Hepatocyte (in vitro differentiated cells): Measurements from ENCODE around the gene TTC33. TPM values are rescaled to one million over a fixed set of nuclear protein-coding genes. Genes with fewer than 3 reads are reported as not detected.

ENCODE experiments used
- DNase-seq: peaks from one replicate; pipeline ENCODE4 v3.0.0-alpha.2; 2016; ENCODE audit warnings: low spot score
- H2AFZ ChIP-seq: fragments of 200-600 bp; sonication (generic); 2 replicates; pipeline ENCODE4 v1.6.0; 2016; ENCODE audit warnings: antibody characterized with exemption, mild to moderate bottlenecking
- H3K27ac ChIP-seq: fragments of 200-600 bp; sonication (generic); 2 replicates; pipeline ENCODE4 v1.5.1; 2016; ENCODE audit warnings: mild to moderate bottlenecking
- H3K27me3 ChIP-seq: fragments of 200-600 bp; sonication (generic); 2 replicates; pipeline ENCODE4 v1.6.1; 2016
- H3K36me3 ChIP-seq: fragments of 200-600 bp; sonication (generic); replicated peaks from 2 replicates; pipeline ENCODE4 v1.5.1; 2016; ENCODE audit warnings: low read depth; ENCODE audit not compliant: insufficient read depth
- H3K4me1 ChIP-seq: fragments of 200-600 bp; sonication (generic); 2 replicates; pipeline ENCODE4 v1.5.1; 2016; ENCODE audit warnings: mild to moderate bottlenecking, moderate library complexity; ENCODE audit not compliant: insufficient read depth
- H3K4me2 ChIP-seq: fragments of 200-600 bp; sonication (generic); 2 replicates; pipeline ENCODE4 v1.6.0; 2016
- H3K4me3 ChIP-seq: fragments of 200-600 bp; sonication (generic); 2 replicates; pipeline ENCODE4 v1.5.1; 2016; ENCODE audit warnings: mild to moderate bottlenecking
- H3K79me2 ChIP-seq: fragments of 200-600 bp; sonication (generic); 2 replicates; pipeline ENCODE4 v1.6.0; 2017; ENCODE audit warnings: mild to moderate bottlenecking
- H3K9me2 ChIP-seq: fragments of 200-600 bp; sonication (generic); replicated peaks from 2 replicates; pipeline ENCODE4 v1.6.0; 2017; ENCODE audit warnings: mild to moderate bottlenecking; ENCODE audit not compliant: insufficient read depth
- H3K9me3 ChIP-seq: fragments of 200-600 bp; sonication (generic); 2 replicates; pipeline ENCODE4 v1.5.1; 2016; ENCODE audit warnings: low read depth, mild to moderate bottlenecking
- H4K20me1 ChIP-seq: fragments of 200-600 bp; sonication (generic); 2 replicates; pipeline ENCODE4 v1.6.0; 2016; ENCODE audit warnings: mild to moderate bottlenecking; ENCODE audit not compliant: insufficient read depth, poor library complexity, severe bottlenecking
- CTCF ChIP-seq: fragments of 200-600 bp; sonication (generic); IDR thresholded peaks from 2 replicates; pipeline ENCODE4 v1.5.1; 2016; ENCODE audit warnings: antibody characterized with exemption, mild to moderate bottlenecking; ENCODE audit not compliant: poor library complexity
- EZH2 ChIP-seq: fragments of 200-600 bp; sonication (generic); IDR thresholded peaks from 2 replicates; pipeline ENCODE4 v1.6.1; 2016; ENCODE audit warnings: antibody characterized with exemption, mild to moderate bottlenecking, borderline replicate concordance
- EZH2phosphoT487 ChIP-seq: fragments of 200-600 bp; sonication (generic); IDR thresholded peaks from one replicate; pipeline ENCODE4 v1.6.1; 2018; ENCODE audit warnings: antibody characterized with exemption, mild to moderate bottlenecking, low read depth, moderate library complexity; ENCODE audit not compliant: unreplicated experiment, severe bottlenecking
- WGBS: methylation state at CpG from one replicate; pipeline ENCODE4 v1.1.6; 2016; ENCODE audit warnings: low lambda C conversion rate; ENCODE audit errors: missing lambda C conversion rate; 5-methylcytosine and 5-hydroxymethylcytosine counted together
- polyA plus RNA-seq: library from polyadenylated mRNA; unstranded; fragments of >200 nt; fragmentation: Nextera tagmentation; extraction: Ambion mirVana; gene quantifications from 2 replicates; pipeline ENCODE4 v1.2.1, GENCODE V29; 2016
- total RNA-seq: library from RNA; depleted of rRNA; stranded (reverse); fragments of >200 nt; gene quantifications from 2 replicates; pipeline ENCODE4 v1.2.3, GENCODE V29; 2014

TTC33 gene
- total and polyA plus RNA-seq, 2 experiments from 2014 or later, result 5.6 to 19.3 TPM

GRCh38 chr5:40554054-40554453 lies 201.7 kb downstream of the TTC33 start:
- no peak for DNase-seq
- Histone ChIP-seq H2AFZ (no peak overlapping the region), H3K36me3 (no peaks in the 10 kb centered on the region), H3K4me3 (no peak overlapping the region), H3K4me2 (no peak overlapping the region), H3K79me2 (no peaks in the 10 kb centered on the region), H3K9me3 (no peaks in the 10 kb centered on the region), H3K27ac (no peak overlapping the region), H3K27me3 (no peaks in the 10 kb centered on the region), H4K20me1 (no peaks in the 10 kb centered on the region), H3K9me2 (no peaks in the 10 kb centered on the region), H3K4me1 (peaks cover 8% of the 10 kb centered on the region)
- 100% methylated on average over 1 of the region's 1 CpG for WGBS
- TF ChIP-seq CTCF (no peak), EZH2phosphoT487 (no peak), EZH2 (no peak)

GRCh38 chr5:40552981-40553380 lies 202.8 kb downstream of the TTC33 start:
- Histone ChIP-seq H3K4me3 (no peak overlapping the region), H3K9me2 (no peaks in the 10 kb centered on the region), H3K9me3 (no peaks in the 10 kb centered on the region), H2AFZ (no peak overlapping the region), H3K79me2 (no peaks in the 10 kb centered on the region), H3K4me1 (peaks cover 12% of the 10 kb centered on the region), H3K4me2 (no peak overlapping the region), H3K36me3 (no peaks in the 10 kb centered on the region), H3K27me3 (no peaks in the 10 kb centered on the region), H4K20me1 (no peaks in the 10 kb centered on the region), H3K27ac (no peak overlapping the region)
- TF ChIP-seq CTCF (no peak), EZH2phosphoT487 (no peak), EZH2 (no peak)
- 73% methylated on average over 3 of the region's 3 CpGs for WGBS
- no peak for DNase-seq

GRCh38 chr5:40551496-40552491 lies 204.0 kb downstream of the TTC33 start:
- H3K79me2 ChIP-seq, result no peaks in the 10 kb centered on the region
- H3K27ac ChIP-seq, result peak overlapping the region; percentile 76
- H3K27me3 ChIP-seq, result no peaks in the 10 kb centered on the region
- H3K4me1 ChIP-seq, result peaks cover 16% of the 10 kb centered on the region
- TF ChIP-seq CTCF (no peak), EZH2phosphoT487 (no peak), EZH2 (no peak)
- peak overlapping the region; percentile 28 for H3K4me2 ChIP-seq
- H4K20me1 ChIP-seq, result no peaks in the 10 kb centered on the region
- H3K36me3 ChIP-seq, result no peaks in the 10 kb centered on the region
- no peaks in the 10 kb centered on the region for H3K9me3 ChIP-seq
- no peak overlapping the region for H2AFZ ChIP-seq
- WGBS, result 65% methylated on average over 8 of the region's 8 CpGs
- no peaks in the 10 kb centered on the region for H3K9me2 ChIP-seq
- DNase-seq, result peak; percentile 46
- no peak overlapping the region for H3K4me3 ChIP-seq
